ENCODE data around the gene BATF2. TPM values are rescaled to one million over a fixed set of nuclear protein-coding genes. Genes with fewer than 3 reads are reported as not detected.

BATF2 gene
- total and polyA plus RNA-seq, 2 donors (not counting 3 experiments of a cell fraction or from before 2014, with no cell fraction given): 0.75 TPM

GRCh38 chr11:65016705-65017104, 19.9 kb upstream of the BATF2 start:
- Histone ChIP-seq H3K4me1 (ENCODE audit: control insufficient read depth, extremely low read depth, insufficient read depth, low read length) (peaks cover 4% of the 10 kb centered on the region), H3K79me2 (ENCODE audit: control insufficient read depth, insufficient read depth, low read length) (peaks cover 2% of the 10 kb centered on the region), H3K27me3 (ENCODE audit: control insufficient read depth in 2 of 2, insufficient read depth in 2 of 2, low read length in 2 of 2) (no peaks in the 10 kb centered on the region), H3K4me2 (ENCODE audit: insufficient read depth, low read length) (no peak overlapping the region), H2AFZ (ENCODE audit: low read depth, low read length) (no peak overlapping the region), H3K9me1 (replicated peaks; ENCODE audit: control insufficient read depth, extremely low read depth, insufficient read depth, low read length) (no peaks in the 10 kb centered on the region), H3K9ac (replicated peaks; ENCODE audit: extremely low read depth, insufficient read depth, low read length) (no peak overlapping the region), H4K20me1 (replicated peaks; ENCODE audit: control insufficient read depth, extremely low read depth, insufficient read depth, low read length) (no peaks in the 10 kb centered on the region), H3K36me3 (ENCODE audit: control insufficient read depth in 2 of 2, extremely low read depth in 1 of 2, insufficient read depth in 2 of 2, low read length in 2 of 2) (peaks cover 0 to 4% of the 10 kb centered on the region in 2 experiments), H3K27ac (ENCODE audit: insufficient read depth, low read depth, low read length) (no peak overlapping the region), H3K9me3 (replicated peaks; ENCODE audit: control insufficient read depth, insufficient read depth, low read length) (no peaks in the 10 kb centered on the region), H3K4me3 (replicated peaks in 1 of 3; ENCODE audit: insufficient read depth in 1 of 3, low read depth in 1 of 3, low read length in 3 of 3) (no peak overlapping the region)
- DNase-seq (ENCODE audit: low read depth, low spot score): no peak
- POLR2A ChIA-PET: no interaction called here
- no peak for TF ChIP-seq FOS (IDR thresholded peaks at IDR 0.05; ENCODE audit: borderline replicate concordance, insufficient read depth, low read length)
- TF ChIP-seq POLR2AphosphoS5 (IDR thresholded peaks at IDR 0.05; ENCODE audit: insufficient read depth, low read depth, low read length): no peak
- no peak for TF ChIP-seq JUN (IDR thresholded peaks at IDR 0.05; ENCODE audit: borderline replicate concordance, insufficient read depth, insufficient read length, low read depth)
- TF ChIP-seq EZH2 (IDR thresholded peaks at IDR 0.05; ENCODE audit: borderline replicate concordance, low read depth, low read length, severe bottlenecking): no peak
- no peak for TF ChIP-seq MYC (IDR thresholded peaks at IDR 0.05; ENCODE audit: low read depth, low read length)
- no peak for TF ChIP-seq CTCF (IDR thresholded peaks at IDR 0.05; ENCODE audit: extremely low read depth in 1 of 2, insufficient read depth in 1 of 2, low read depth in 1 of 2, low read length in 2 of 2)
- TF ChIP-seq MAX (IDR thresholded peaks at IDR 0.05; ENCODE audit: insufficient read depth, insufficient read length): no peak
- TF ChIP-seq GATA2 (IDR thresholded peaks at IDR 0.05; ENCODE audit: insufficient read depth, insufficient read length, low read depth, low read length): no peak
- TF ChIP-seq POLR2A (IDR thresholded peaks at IDR 0.05; ENCODE audit: low read depth, low read length): no peak
- no peak for FAIRE-seq
- CTCF ChIA-PET: no interaction called here
- BruUV-seq (replicated peaks): no TSS peak
- intact Hi-C loops (cut with micrococcal nuclease) (no loop called here), dilution Hi-C loops (cut with MboI; ENCODE audit: extremely low pct_ligation_motif_present, low sequenced_read_pairs) (no loop called here)
